ENCODE measurements around the gene NEGR1.

Gene NEGR1

DNA sequence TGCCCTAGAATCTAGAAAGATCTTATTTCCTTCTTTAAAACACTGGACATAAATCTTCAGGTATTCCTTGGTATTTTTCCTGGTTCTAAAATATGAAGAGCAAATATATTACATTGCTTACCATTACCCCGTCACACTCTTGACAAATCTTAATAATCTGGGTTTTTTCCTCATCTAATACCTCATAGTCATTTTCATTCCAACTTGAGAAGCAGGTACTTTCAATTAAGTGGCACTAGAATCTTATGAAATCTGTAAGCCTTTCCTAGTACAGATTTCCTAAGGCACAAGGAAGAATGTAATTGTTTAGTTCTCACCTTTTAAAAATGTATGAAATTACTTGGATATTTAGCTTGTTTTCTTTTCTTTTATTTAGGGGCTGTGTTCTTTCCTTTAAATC lies 720.0 kb downstream of the NEGR1 start:
- no peak for DNase-seq (ENCODE audit: low read depth in 2 of 2)

DNA sequence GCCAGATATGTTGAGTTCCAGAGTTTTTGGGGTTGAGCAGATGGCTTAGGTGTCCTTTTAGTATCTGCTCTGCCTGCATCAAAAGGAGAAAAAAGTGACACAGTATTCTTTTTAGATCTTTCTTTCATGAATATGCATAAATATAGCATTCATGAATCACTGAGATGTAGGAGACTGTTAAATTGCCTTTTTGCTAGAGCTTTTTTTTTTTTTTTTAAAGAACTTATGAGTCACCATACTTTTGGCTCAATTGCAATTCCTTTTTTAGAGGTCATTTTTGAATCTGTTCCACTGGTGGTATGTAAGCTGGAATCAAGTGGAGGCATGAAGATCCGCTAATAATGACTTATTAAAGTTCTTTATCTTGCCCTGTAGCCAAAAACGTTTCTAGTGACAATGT lies 720.6 kb downstream of the NEGR1 start:
- DNase-seq (ENCODE audit: low read depth in 2 of 2): no peak

DNA sequence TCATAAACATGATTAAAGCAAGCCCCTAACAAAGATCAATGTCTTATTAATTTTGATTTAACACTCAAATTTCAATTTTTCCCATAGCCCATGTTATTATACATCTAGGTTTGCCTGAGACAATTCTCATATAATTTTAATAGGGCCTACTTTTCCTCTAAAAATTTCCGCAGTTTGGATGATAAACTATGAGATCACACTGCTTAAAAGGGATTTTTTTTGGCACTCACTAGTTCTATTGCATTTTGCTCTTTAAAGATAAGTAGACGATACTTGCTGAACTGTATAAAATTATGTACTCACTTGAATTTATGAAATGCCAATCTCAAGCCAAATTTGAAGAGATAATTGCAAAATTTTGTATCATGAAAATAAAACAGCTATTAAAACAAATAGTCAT lies 721.1 kb downstream of the NEGR1 start:
- no peak for DNase-seq (ENCODE audit: low read depth in 2 of 2)

- DNase-seq (ENCODE audit: low read depth in 2 of 2): no peak
Measured at GRCh38 chr1:71559880-71560279, 722.5 kb downstream of the NEGR1 start.

GRCh38 chr1:71557138-71557537 lies 725.2 kb downstream of the NEGR1 start:
- DNase-seq (ENCODE audit: low read depth in 2 of 2): no peak

DNA sequence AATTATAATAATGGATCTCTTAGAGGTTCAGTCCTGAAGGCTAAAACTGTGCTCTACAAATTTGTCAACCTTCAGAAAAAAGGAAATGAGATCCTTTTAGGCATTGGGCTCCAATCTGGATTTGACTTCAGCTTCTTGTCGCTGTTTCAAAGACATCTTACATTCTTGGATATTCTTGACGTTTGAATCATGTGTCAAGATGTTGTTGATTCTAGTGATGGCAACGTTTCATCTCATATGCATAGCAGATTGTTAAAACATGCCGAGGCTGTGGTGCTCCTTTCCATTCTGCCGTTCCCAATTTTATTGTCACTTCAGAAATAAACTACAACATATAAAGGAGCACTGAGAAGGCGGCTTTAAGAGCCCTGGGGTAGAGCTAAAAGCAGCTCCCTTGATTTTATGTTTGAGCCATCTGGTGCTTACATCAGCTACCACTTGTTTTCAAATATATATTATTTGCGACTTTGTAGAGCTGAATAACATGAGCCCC lies 733.9 kb downstream of the NEGR1 start:
- no peak for DNase-seq (ENCODE audit: low read depth in 2 of 2)

DNA sequence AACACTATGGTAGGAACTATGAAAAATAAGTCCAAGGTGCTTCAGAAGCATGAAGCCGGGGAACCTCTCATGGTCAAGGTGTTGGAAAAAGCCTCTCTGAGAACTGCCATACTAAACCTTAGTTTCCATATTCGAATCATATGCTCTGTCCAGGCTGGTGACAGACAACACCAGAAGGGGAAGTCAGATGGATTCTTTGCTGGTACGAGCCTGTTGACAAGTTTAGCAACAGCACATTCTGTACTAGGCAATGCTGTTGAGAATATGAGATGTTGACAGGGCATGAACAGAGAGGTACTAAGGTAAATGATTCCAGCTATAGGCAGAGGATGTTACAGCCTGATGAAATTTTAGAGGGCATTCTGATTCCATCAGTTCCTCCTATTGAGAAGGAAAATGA lies 740.2 kb downstream of the NEGR1 start:
- DNase-seq (ENCODE audit: low read depth in 2 of 2): no peak

GRCh38 chr1:71533950-71534349 lies 748.4 kb downstream of the NEGR1 start:
- DNase-seq (ENCODE audit: low read depth in 2 of 2): no peak

DNA sequence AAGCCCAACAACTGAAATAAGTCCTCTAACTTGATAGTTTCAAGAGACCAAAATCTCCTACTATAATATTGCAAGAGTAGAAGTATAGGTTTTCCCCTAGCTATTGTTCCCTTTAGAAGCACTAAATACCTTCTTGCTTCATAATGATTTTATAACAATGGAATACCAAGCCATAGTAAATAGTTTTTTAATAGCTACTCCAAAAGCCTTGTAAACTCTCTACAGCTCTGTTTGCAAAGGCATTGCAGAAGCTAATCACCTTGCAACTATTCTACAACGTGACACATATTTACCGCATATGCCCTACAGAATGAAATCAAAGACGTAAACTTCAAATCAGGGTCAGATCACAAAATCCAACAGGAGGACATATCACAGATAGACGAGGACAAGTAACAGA lies 750.0 kb downstream of the NEGR1 start:
- no peak for DNase-seq (ENCODE audit: low read depth in 2 of 2)

DNA sequence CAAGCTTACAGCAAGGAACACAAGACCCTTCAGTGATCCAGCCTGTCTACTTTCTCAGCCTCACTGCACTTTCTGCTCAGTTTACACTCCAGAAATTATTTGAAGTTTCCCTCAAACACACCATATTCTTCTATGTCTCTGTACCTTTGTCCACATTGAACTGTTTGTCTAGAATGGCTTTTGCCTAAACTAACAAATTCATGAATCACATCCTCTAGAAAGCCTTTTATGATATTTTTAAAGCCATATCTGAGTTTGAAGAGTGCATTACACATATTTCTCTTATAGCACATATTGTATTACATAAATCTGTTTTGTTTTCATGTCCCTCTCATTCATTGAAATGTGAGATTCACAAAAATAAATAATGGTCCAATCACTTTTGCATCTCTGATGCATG lies 755.5 kb downstream of the NEGR1 start:
- DNase-seq (ENCODE audit: low read depth in 2 of 2): no peak

DNA sequence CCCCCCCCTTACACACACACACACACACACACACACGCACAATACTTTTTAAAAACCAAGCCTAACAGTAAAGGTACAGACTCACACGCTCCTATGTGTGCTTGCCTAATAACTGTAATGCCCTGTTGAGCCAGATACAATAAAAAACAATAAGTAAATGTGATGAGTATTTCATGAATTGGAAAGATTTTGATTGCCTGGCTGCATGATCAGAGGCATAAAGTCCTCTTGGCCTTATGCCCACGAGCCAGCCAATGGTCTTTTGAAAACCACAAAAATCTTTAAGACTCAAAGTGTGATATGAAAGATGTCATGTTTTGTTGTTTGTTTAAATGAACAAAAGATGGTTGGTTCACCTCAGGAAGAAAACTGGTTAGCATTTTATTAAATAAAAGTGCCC lies 759.6 kb downstream of the NEGR1 start:
- DNase-seq (ENCODE audit: low read depth in 2 of 2): no peak

DNA sequence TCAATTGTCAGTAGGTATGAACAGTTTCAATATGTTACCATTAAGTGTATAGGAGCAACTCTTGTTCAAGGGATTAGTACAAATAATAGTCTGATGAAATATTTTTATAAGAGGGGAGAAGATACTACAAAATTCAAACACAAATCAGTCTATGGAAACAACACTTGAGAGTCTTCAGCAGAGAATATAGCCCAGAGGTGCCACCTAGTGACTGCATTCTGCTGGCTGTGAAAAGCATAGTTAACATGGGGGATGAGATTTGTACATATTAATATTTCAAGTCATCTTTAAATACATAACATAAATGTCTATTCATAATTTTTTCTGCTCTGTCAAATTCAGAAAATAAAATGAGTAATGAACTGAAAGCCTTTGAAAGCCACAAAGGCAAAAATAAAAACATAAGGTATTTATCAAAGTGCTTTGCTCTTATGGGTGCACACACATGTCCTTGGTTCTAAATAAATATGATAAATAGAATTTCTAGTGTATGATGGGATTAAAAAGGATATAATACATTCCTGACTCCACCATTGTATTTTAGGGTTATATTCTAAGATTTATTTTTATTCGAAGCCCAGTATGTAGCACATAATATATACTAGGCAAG lies 760.6 kb downstream of the NEGR1 start:
- no peak for DNase-seq (ENCODE audit: low read depth in 2 of 2)

DNA sequence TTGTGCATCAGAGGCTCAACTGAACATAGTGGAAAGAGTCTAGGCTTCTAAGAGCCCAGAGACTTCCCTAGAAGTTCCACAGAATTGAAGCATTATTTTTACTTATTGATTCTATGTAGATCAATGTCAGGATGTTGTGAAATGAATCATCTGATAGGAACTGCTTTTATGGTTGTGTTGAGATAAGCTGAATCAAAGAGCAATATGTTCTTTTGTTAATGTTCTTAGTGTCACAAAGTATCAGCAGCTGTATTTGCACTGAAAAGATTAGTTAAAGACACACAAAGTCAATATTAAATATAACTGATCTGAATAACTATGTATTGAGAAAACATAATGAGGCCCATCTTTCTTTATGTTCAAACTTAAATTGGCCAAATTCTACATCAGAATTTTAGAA lies 770.8 kb downstream of the NEGR1 start:
- DNase-seq (ENCODE audit: low read depth in 2 of 2): no peak

- no peak for DNase-seq (ENCODE audit: low read depth in 2 of 2)
Measured at GRCh38 chr1:71510725-71511124, 771.6 kb downstream of the NEGR1 start.

- no peak for DNase-seq (ENCODE audit: low read depth in 2 of 2)
Measured at GRCh38 chr1:71509051-71509595, 773.2 kb downstream of the NEGR1 start.

- no peak for DNase-seq (ENCODE audit: low read depth in 2 of 2)
Measured at GRCh38 chr1:71502006-71502405, 780.3 kb downstream of the NEGR1 start.

GRCh38 chr1:71498542-71498941 lies 783.8 kb downstream of the NEGR1 start:
- DNase-seq (ENCODE audit: low read depth in 2 of 2): no peak

DNA sequence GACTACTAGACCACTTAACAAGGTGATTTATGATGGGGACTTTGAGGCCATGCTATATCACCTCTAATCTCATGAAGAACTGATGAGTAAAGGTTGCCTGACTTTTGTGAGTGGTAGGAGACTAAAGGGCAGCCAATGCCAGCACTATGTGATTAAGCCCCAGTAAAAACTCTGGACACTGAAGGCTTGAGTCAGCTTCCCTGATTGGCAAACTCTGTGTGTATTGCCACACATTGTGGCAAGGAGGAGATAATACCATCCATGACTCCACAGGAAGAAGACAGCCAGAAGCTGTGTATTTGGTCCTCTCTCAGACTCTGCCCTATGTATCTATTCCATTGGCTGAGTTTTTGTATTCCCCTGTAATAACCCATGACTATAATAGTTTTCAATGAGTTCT lies 788.2 kb downstream of the NEGR1 start:
- no peak for DNase-seq (ENCODE audit: low read depth in 2 of 2)

DNA sequence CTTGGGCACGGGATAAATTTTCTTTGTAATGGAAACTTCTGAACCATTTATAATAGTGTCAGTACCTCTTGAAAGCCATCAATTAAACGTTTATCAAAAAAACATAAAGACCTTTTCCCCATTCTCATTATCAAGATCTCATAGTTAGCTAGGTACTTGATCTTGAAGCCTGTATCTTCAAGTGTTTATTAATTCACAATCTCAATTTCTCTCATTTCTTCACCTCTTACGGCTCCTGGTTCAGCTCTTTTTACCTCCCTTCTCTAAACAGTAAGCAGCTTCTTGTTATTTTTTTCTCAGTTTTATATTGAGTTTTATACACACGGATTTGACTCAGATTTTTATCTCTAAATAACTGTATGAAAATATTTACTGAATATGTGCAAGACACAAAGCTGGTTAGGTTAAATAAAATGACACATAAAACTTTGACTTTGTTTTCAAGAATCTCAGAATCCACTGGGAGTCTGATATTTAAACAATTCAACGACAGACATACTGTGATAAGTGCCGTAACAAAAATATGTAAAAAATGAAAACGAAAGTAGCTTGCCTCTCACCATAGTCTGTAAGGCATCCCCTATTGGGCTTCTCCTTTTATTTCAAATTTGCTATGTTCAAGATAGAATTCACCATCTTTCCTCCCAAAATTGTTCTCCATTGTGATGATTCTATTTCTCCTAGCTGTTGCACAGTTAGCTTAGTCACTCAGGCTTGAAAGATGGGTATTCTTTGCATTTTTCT lies 789.9 kb downstream of the NEGR1 start:
- DNase-seq (ENCODE audit: low read depth in 2 of 2): no peak

DNA sequence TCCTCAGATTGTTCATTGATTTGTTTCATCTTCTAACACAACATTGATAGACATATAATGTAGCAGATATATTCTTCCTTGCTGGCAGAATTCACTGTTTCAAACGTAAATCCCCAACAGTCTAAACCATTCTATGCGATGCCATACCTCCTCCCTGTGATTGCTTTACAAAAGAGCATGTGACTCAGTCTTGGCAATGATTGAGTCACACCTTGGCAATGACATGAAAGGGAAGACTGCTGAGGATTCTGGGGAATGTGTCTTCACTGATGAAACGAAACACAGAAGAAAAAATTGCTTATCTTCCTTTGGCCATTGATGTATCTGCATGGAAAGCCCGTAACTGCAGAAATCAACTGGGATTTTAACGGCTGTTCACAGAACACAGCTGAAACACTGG lies 791.9 kb downstream of the NEGR1 start:
- no peak for DNase-seq (ENCODE audit: low read depth in 2 of 2)

DNA sequence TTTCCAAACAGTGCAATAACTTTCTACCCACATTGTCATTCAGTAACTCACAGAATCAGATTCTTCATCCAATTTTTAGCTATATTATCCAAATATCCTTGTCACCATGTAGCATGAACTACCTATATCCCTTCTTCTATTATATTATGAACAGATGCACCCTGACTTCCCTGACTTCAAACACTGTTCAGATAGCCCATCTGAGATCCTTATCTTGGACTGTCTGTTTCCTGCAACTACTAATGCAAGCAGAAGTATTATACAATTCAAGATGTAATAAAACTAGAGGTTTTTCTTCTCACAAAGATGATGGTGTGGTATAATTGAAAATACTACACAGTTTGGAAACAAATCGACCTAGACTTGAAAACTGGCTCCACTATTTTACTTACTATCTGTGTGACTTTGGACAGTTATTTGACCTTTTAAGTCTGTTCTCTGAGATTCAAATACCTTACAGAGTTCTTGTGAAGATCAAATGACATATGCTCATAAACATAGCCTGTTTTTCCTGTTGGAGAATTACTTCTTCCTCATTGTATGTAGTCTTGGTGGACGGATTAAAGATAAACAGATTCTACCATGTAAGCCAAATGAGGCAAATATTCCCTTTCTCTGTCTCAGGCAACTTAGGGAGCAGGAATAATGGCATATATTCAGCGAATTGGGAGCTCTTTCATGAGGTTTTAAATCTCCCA lies 793.6 kb downstream of the NEGR1 start:
- DNase-seq (ENCODE audit: low read depth in 2 of 2): no peak

DNA sequence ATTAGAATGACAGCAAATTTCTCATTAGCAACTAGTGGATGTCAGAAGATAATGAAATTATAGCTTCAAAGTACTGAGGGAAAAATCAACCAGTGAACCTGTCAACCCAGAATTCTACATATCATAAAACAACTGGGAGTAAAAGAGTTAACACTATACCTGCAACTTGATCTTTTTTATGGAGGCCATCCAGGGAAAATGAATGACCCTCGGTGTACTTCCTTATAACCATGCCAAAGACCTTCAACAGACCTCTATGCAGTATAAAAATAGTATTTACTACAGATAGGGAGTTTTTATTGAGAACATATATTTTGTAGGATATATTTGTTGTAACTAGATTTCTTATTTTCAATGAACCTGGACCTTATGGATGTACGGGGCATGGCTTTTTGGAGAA lies 809.0 kb downstream of the NEGR1 start:
- DNase-seq (ENCODE audit: low read depth in 2 of 2): no peak

- no peak for DNase-seq (ENCODE audit: low read depth in 2 of 2)
Measured at GRCh38 chr1:71465093-71465492, 817.2 kb downstream of the NEGR1 start.
